Measurements from ENCODE around the gene ZNF18. TPM values are rescaled to one million over a fixed set of nuclear protein-coding genes. Genes with fewer than 3 reads are reported as not detected.

The ZNF18 gene, protein sequence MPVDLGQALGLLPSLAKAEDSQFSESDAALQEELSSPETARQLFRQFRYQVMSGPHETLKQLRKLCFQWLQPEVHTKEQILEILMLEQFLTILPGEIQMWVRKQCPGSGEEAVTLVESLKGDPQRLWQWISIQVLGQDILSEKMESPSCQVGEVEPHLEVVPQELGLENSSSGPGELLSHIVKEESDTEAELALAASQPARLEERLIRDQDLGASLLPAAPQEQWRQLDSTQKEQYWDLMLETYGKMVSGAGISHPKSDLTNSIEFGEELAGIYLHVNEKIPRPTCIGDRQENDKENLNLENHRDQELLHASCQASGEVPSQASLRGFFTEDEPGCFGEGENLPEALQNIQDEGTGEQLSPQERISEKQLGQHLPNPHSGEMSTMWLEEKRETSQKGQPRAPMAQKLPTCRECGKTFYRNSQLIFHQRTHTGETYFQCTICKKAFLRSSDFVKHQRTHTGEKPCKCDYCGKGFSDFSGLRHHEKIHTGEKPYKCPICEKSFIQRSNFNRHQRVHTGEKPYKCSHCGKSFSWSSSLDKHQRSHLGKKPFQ
- 4.2 to 6.0 TPM (median 5.1 TPM) in 5 replicates for total RNA-seq (2022; extraction: Qiagen RNA extraction; ENCODE audit: low read depth)

DNA sequence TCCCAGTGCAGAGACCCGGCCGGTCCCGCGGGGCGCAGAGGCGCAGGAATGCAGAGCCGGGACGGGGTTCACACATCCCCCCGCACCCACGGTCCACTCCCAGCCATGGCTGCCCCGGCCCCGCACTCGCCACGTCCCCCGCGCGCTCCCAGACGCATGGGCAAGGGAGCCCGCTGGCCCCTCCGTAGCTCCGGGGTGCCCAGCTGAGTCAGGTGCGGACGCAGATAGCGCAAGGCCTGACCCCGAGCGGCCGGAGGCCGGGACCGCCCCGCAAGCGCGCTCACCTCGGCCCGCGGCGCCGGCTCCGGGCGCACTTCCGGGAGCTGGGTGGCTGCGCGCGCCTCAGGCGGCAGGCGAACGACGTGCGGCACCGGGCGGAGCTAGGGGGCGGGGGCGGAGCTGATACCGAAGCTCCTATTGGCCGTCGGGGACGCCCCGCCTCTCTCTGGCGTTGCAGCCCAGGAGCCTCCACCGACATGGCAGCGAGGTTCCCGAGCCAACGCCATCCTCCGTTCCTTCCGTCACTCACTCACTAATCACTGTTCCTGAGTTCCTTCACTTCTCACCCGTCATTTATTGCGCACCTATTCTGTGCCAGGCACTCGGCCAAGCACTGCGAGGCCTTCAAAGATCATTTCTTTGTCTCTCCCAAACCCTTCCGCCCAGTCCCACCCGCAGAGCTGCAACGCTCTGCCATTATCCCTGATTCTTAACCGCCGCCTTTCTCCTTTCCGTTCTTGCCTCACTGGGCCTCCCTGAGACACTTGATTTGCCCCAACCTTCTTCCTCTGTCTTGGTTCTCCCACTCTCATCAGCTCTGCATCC is at the start of gene ZNF18:
TSS of gene ZNF18 (minus strand) at position 329 of the 825 bp plus-strand sequence. CDS start 4,646 bp downstream, outside the sequence.

DNA sequence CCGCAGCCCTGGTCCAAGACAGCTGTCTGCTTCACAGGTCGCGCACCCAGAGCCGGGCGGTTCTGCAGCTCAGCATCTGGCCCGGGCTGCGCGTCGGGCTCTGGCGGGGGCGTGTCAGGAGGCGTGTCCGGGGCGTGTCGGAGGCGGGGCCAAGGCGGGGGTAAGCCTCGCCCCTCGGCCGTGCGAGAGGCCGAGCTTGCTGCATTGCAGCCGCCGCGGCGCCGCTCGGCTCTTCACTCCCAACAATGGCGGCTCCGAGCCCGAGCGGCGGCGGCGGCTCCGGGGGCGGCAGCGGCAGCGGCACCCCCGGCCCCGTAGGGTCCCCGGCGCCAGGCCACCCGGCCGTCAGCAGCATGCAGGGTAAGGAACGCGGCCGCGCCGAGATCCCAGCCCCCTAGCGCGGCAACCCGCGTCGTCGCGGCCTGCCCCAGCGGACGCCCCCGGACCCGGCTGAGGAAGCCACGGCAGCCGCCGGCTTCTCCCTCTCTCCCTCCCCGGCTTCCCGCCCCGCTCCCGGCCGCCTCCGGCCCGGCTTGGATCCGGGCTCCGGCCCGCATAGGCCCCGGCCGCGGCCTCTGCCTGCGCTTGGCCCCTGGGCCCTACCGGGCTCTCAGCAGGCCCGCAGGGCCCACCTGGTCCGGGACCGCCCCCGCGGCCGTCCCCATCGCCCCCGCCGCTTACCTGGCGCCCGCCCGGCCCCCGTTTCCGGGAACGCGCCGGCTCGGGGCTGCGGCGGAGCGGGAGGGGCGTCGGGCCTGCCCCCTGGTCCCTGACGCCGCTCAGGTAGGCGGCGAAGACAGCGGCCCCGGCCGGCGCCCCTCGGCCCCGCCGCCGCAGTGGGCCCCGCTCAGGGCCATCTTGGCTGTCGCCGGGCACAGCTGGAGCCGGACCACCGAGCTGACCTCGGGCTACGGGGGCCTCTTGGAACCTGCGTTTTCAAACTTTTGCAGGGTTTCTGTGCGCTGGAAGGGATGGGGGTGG is 23.7 kb upstream of the ZNF18 start, which contains the start of gene MAP2K4:
TSS of gene MAP2K4 (plus strand) at position 236 of the 981 bp plus-strand sequence. CDS start at position 246, 10 bp downstream.

Other genes starting within 250 kb of the ZNF18 start
- 28.2 to 34.9 TPM (median 33.4 TPM) in 5 replicates for gene MAP2K4, start 23.4 kb upstream of the ZNF18 start, total RNA-seq (2022; extraction: Qiagen RNA extraction; ENCODE audit: low read depth)

All from A549 treated with GW870086 at 1 μM for 4 hours (cell line).